Cardiac septum (tissue), 1 donor: ENCODE measurements around the gene DACH1. TPM values are rescaled to one million over a fixed set of nuclear protein-coding genes. Genes with fewer than 3 reads are reported as not detected.
"Not testable (repeated sequence)": the region's sequence is repeated elsewhere in the genome, so short reads cannot be mapped to it uniquely, and the experiment has no call there.

ENCODE experiments used
- DNase-seq: peaks from one replicate; pipeline ENCODE4 v3.0.0-alpha.2; 2020; ENCODE audit warnings: low spot score
- intact Hi-C: fragments of 100-400 bp; cut with DNase I; formaldehyde crosslinking; loops from one replicate; pipeline ENCODE4 v1.14.0; 2022
- total RNA-seq: library from RNA; stranded (reverse); fragmentation: NEBNext Ultra II Directional; extraction: Animal tissue kit (Norgen Biotek cat#: 25700); gene quantifications from one replicate; pipeline ENCODE4 v1.2.1, GENCODE V29; 2021
- donor health status: DM: no; HTN: no; CAD: no.

Gene DACH1
- total RNA-seq, 1 donor from 2014 or later: 1.00 TPM

GRCh38 chr13:71789693-71790329 is 77.2 kb downstream of the DACH1 start:
- intact Hi-C loops: no loop called here

GRCh38 chr13:71789037-71789436 is 78.0 kb downstream of the DACH1 start:
- intact Hi-C loops: no loop called here
- DNase-seq: no peak

More at GRCh38 chr13:71789693-71790329, 77.2 kb downstream of the DACH1 start:
- DNase-seq: no peak

GRCh38 chr13:71787414-71787813 is 79.6 kb downstream of the DACH1 start:
- no peak for DNase-seq
- intact Hi-C loops: no loop called here

GRCh38 chr13:71786875-71787274 is 80.1 kb downstream of the DACH1 start:
- intact Hi-C loops: no loop called here
- no peak for DNase-seq

- DNase-seq: no peak
- intact Hi-C loops: no loop called here
Measured at GRCh38 chr13:71785361-71785760, 81.6 kb downstream of the DACH1 start.

- intact Hi-C loops: no loop called here
- DNase-seq: no peak
Measured at GRCh38 chr13:71780546-71780945, 86.5 kb downstream of the DACH1 start.

- DNase-seq, intact Hi-C loops: not testable (repeated sequence)
Measured at GRCh38 chr13:71778998-71779397, 88.0 kb downstream of the DACH1 start.

GRCh38 chr13:71775966-71776365 is 91.0 kb downstream of the DACH1 start:
- no peak for DNase-seq
- intact Hi-C loops: no loop called here

GRCh38 chr13:71774863-71775262 is 92.1 kb downstream of the DACH1 start:
- intact Hi-C loops: no loop called here
- no peak for DNase-seq

GRCh38 chr13:71773531-71773930 is 93.5 kb downstream of the DACH1 start:
- no peak for DNase-seq
- intact Hi-C loops: no loop called here

GRCh38 chr13:71772361-71772760 is 94.6 kb downstream of the DACH1 start:
- intact Hi-C loops: no loop called here
- DNase-seq: no peak

- intact Hi-C loops: no loop called here
- no peak for DNase-seq
Measured at GRCh38 chr13:71771144-71771543, 95.9 kb downstream of the DACH1 start.

- intact Hi-C loops: no loop called here
Measured at GRCh38 chr13:71770710-71771109, 96.3 kb downstream of the DACH1 start.

GRCh38 chr13:71768881-71769280 is 98.1 kb downstream of the DACH1 start:
- intact Hi-C loops: no loop called here
- no peak for DNase-seq

More at GRCh38 chr13:71770710-71771109, 96.3 kb downstream of the DACH1 start:
- DNase-seq: no peak

- DNase-seq: no peak
- intact Hi-C loops: loop anchor here (5.0 kb wide), 1 partner anchor 468 kb away; no protein-coding TSS in a partner anchor
Measured at GRCh38 chr13:71759651-71760511, 107.1 kb downstream of the DACH1 start.

- intact Hi-C loops: loop anchor here (5.0 kb wide), 1 partner anchor 467 kb away; no protein-coding TSS in a partner anchor
- DNase-seq: no peak
Measured at GRCh38 chr13:71758828-71759227, 108.2 kb downstream of the DACH1 start.

GRCh38 chr13:71754407-71754974 is 112.5 kb downstream of the DACH1 start:
- DNase-seq: no peak
- intact Hi-C loops: no loop called here

- DNase-seq: no peak
- intact Hi-C loops: no loop called here
Measured at GRCh38 chr13:71752775-71753513, 114.1 kb downstream of the DACH1 start.

- intact Hi-C loops: no loop called here
Measured at GRCh38 chr13:71751073-71751472, 115.9 kb downstream of the DACH1 start.

GRCh38 chr13:71730267-71730666 is 136.7 kb downstream of the DACH1 start:
- intact Hi-C loops: no loop called here
- no peak for DNase-seq

More at GRCh38 chr13:71751073-71751472, 115.9 kb downstream of the DACH1 start:
- no peak for DNase-seq
